22Rv1 (cell line): ENCODE results near the gene STPG4.
"Not testable (repeated sequence)": the region's sequence is repeated elsewhere in the genome, so short reads cannot be mapped to it uniquely, and the experiment has no call there.

Experiments
- H3K27ac ChIP-seq: fragments of 450-650 bp; 2 replicates; pipeline ENCODE4 v1.5.1; 2017
- CTCF ChIP-seq: fragments of 450-650 bp; IDR thresholded peaks from 2 replicates; pipeline ENCODE4 v1.5.1; 2017; ENCODE audit warnings: mild to moderate bottlenecking
- ZFX ChIP-seq: fragments of 450-650 bp; IDR thresholded peaks from 2 replicates; pipeline ENCODE4 v1.6.1; 2017; ENCODE audit warnings: antibody characterized with exemption, borderline replicate concordance

Gene STPG4

GRCh38 chr2:47172922-47173695, 18.0 kb upstream of the STPG4 start:
- TF ChIP-seq ZFX (no peak), CTCF (no peak)
- 0 out of 2 replicates have a peak overlapping the region, but pooled peaks have one; percentile 3 for H3K27ac ChIP-seq

- TF ChIP-seq CTCF (no peak), ZFX (no peak)
- H3K27ac ChIP-seq: no peak overlapping the region
Observed at GRCh38 chr2:47172156-47172921, 17.2 kb upstream of the STPG4 start.

- TF ChIP-seq ZFX: no peak
- no peak for TF ChIP-seq CTCF
- no peak overlapping the region for H3K27ac ChIP-seq
Observed at GRCh38 chr2:47169784-47170183, 14.7 kb upstream of the STPG4 start.

GRCh38 chr2:47168895-47169294, 13.8 kb upstream of the STPG4 start:
- not testable (repeated sequence) for H3K27ac ChIP-seq

- H3K27ac ChIP-seq: no peak overlapping the region
- no peak for TF ChIP-seq ZFX
- TF ChIP-seq CTCF: no peak
Observed at GRCh38 chr2:47167149-47167548, 12.0 kb upstream of the STPG4 start.

GRCh38 chr2:47165001-47165555, 10.0 kb upstream of the STPG4 start:
- TF ChIP-seq ZFX (no peak), CTCF (no peak)
- no peak overlapping the region for H3K27ac ChIP-seq

GRCh38 chr2:47162780-47163179, 7.7 kb upstream of the STPG4 start:
- no peak for TF ChIP-seq CTCF
- H3K27ac ChIP-seq: no peak overlapping the region
